NK-92 (cell line): Measurements from ENCODE around the gene LINS1.

Experiments used
- DNase-seq: peaks from one replicate; lab custom pipeline; 2025; ENCODE audit not compliant: unreplicated experiment; lab: John Stamatoyannopoulos, UW

The LINS1 gene

DNA sequence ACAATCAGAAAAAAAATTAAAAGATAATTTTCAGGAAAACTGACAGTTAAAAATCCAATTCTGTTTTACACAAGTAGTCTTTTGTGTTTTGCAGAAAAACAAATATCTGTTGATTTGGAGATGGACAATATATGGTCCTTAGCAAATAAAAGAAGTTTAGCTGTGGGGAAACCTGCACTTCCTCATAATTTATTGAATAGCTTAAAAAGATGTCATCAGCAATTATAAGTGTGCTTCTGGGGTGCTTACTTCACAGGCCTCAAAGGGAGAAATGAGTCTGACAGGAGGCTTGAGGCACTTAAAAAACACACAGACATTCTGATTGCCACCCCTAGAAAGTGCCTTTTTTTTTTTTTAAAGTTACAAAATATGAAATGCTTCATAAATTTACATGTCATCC, 41.7 kb downstream of the LINS1 start:
- no peak for DNase-seq

DNA sequence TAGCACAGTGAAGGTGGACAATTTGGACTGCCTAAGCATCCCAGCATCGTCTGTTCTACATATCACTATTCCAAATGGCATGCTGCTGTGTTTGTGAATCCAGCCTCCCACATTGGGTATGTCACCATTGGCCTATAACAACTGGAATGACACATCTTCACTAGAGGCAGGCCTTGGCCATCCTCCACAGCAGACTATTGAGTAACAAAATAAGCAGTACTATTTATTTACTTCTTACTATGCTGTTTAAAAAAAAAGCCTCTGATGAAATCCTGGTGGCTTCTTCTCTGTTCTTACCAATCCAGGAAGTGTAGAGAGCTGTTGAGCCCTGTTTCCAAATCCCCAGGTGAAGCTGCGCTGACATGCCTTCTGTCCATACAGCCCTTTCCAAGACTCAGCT, 42.7 kb downstream of the LINS1 start:
- no peak for DNase-seq

DNA sequence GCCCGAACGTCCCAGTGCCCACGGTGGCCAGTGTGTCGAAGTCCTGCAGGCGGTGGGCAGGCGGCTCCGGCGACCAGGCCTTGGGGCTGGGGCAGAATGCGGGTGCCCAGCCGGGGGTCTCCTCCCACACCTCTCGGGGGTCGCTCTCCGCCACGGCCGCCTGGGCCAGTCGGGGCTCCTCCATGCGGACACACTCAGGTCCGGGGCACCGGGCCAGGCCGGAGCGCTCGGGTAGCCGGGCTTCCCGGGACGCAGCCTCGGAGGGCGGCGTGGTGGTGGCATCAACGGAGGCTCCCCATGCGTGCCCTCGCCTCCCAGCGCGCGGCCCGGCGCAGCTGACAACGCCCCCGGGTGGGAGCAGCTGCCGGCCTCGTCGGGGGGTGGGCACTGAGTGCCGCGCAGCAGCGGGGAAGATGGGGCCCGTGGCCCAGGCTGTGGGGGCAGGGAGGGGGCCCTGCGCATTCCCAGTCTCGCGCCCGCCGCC, 43.2 kb downstream of the LINS1 start:
- no peak for DNase-seq

DNA sequence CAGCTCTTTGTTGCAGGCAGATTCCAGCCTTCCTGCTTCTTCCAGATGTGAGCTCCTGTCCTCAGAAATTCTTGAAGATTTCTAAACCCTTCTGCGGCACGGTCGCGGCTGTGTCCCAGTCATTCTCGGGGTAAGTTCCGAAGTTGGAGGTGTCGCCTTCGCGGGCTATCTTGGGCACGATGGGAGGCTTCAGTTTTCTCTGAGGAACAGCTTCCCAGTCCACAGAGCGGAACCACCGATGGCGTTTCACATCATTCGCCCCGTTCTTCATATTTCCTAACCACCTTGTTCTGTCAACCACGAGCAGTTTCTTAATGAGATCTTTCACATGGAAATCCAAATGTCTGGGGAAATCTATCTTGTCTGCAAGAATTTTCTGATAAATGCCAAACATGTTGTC, 48.5 kb downstream of the LINS1 start:
- DNase-seq = no peak

DNA sequence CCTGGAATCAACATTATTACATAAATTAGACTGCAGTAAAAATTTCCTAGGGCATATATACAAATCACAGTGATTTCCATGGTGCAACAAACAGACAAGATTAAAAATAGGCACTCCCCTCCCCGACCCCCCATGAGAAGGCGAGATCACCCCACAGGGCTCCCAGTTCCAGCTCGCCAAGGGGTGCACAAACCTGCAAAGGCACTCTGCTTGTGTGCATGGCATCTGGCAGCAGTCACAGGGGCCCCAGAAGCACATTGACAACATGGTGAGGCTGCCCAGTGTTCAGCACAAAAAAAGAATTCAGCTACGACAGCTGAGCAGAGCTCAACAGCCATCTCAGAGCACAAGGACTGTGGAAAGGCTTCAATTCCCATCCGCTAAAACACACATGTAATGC, 54.0 kb downstream of the LINS1 start:
- no peak for DNase-seq

DNA sequence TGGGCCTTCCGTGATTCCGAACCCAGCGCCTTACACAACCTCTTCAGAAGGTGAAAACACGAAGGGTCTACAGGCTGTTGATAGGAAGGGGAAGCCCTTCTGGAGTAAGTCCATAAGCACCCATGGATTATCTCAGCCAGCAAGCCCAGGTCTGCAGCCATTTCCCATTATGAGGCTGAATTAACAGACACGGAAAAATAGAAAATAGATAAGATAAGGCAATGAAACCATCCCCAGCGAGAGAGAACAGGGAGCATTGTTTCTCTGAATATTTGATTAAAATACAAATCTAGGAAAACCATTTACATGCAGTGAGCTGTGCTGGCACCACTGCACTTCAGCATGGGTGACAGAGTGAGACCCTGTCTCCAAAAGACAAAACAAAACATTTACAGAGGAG, 57.0 kb downstream of the LINS1 start:
- DNase-seq = no peak

DNA sequence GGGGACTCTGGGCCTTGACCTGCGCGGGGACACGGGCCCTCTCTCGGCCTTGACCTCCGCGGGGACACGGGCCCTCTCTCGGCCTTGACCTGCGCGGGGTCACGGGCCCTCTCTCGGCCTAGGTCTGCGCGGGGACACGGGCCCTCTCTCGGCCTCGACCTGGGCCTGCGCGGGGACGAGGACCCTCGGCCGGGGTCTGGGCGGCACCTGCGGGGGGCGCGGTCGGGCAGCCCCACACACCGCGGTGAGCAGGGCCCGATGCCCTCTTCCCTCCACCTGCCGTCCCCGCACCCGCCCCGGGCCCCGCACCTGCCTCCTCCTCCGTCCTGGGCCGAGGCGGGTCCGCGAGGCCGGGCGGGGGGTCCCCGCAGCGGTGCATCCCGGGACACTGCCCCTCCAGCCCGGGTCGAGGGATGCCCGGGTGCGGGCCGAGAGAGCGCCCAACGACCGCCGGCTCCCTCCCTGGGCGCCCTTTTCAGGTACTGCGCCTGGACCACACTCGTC, 57.6 kb downstream of the LINS1 start:
- no peak for DNase-seq

DNA sequence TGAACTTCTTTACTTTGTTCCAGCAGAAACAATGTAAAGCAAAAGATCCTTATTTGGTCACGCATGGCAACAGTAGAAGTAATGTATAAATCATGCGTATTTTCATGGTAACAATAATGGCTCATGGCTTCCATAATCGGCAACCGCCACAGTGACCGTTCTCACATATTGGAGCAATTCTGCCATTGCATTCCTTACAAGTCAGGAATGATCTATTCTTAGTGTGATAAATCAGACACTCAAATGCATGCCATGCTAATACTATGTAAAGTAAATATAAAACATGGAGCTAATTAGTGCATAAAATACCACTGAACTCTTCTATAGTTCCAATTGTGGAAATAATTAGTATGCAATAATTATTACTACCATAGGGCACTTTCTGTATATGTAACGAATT, 59.7 kb downstream of the LINS1 start:
- no peak for DNase-seq

DNA sequence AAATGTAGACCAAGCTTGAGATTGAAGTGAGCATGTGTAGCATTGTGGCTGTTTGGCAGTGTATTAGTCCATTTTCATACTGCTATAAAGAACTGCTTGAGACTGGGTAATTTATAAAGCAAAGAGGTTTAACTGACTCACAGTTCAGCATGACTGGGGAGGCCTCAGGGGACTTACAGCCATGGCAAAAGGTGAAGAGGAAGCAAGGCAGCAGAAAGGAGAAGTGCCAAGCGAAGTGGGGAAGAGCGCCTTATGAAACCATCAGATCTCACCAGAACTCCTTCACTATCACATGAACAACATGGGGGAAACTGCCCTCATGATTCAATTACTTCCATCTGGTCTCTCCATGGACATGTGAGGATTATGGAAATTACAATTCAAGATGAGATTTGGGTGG, 64.7 kb downstream of the LINS1 start:
- DNase-seq = no peak

DNA sequence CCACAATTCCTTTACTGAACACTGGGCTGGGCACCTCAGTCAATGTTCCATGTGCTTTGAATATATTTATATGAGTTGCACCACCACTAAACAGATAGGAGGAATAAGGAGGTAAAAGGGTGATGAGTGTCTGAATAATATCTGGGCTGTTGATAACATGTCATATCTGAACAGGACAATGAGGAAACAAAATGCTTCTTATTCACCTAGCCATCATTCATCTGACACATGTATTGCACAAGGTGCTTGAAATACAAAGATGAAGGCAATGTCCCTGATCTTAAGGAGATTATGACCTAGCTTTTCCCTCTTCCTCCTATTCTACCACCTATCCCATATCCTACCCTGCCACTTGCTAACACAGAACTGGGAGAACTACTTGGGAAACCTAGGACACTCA, 65.3 kb downstream of the LINS1 start:
- no peak for DNase-seq

DNA sequence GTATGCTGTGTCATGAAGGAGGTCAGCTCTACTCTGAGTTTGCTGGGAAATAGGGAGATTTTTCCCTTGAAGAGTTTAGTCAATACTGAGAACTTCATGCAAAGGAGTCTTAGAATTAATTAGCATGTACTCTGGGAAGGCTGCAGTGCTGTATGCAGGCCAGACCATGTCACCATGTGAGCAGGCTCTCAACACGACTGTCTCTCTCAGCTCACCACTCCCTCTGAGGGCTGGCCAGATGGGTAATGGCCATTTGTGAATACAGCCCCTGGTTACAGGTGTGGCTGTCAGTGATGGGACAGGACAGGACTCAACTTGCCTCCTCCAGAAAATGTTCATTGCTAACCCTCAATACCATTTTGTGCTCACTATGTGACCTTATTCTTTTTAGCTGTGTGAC, 68.1 kb downstream of the LINS1 start:
- DNase-seq = no peak

DNA sequence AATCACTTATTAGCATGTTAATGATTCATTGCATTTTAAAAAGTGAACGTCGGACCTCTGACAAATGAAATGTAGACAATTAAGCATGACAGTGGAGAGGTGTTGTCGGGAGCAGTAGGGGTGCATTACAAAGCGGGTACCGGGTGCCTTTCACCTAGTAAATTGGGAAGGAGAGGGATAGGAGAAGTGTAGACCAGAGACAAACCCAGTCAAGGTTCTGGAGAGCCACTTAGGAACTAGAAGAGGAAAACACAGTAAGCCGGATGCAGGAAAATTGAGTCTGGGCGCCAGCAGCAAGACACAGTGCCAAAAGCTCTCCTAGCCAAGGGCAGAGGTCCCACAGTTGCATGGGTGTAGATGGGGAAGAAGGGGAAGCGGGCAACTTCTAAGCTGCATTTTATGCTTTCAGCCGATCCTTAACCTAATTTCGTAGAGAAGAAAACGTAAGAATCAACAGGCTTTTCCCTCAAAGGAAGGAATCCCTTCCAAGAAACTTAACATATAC, 70.1 kb downstream of the LINS1 start:
- DNase-seq = no peak

DNA sequence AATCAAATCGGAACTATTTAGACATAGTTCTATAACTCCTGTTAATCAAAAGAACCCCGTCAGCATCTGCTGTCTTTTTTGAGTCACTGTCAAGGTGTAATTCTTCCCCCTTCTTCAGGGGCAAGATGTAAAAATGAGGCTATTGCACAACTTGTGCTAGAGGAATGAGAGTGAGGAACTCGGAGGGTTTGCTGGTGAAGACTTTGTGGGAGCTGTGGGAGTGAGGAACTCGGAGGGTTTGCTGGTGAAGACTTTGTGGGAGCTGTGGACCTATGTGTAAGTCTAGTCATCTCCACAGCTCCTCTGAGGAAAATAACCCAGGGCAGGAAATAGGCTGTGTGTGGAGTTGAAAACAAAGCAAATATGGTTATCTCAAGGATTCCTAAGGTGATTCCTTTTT, 70.8 kb downstream of the LINS1 start:
- DNase-seq = no peak

DNA sequence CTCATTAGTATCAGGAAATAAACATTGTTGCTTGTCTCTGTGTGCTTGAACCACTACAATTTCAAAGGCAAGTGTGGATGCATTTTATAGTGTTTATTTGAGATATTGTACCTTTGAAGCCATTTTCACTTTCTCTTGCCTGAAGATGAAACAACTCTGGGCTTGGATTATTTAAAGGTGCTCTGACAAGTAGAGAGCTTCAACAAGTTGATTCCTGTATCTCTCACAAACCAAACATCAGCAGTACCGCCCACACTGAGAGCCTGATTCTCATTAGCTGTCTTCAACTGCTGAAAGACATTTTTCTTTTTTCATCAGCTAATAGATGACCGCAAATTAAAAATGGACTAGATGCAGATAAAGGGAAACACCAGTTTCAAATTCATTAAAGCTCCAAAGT, 72.4 kb downstream of the LINS1 start:
- no peak for DNase-seq

DNA sequence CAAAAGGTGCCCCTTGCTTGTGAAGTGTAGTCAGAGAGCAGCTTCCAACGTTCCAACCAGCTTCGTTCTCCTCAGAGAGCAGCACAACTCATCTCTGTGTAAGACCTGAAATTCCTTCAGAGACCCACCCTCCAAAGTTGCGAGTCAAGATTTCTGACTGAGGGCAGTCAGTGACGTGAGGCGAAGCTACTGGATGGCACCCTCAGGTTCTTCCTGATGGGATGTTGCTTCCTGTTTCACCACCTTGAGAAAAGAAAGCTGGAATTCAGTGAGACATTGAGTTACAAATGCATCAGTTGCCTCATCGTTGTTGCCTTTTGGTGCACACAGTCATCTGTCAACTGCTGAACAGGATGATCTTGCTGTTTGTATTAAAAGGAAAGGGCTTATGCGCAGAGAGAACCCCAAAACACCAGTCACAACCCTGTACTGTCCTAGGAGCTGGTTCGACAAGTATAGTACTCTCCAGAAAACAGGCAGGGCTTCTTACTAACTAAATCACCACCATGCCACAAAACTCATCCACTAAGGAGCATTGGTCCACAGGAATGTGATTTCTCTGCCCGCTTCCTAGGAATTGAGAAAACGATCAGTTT, 73.1 kb downstream of the LINS1 start, which contains the start of gene CERS3:
TSS of gene CERS3 (minus strand) at position 118 of the 596 bp plus-strand sequence. CDS start 27,101 bp downstream, outside the sequence.
- DNase-seq = no peak

DNA sequence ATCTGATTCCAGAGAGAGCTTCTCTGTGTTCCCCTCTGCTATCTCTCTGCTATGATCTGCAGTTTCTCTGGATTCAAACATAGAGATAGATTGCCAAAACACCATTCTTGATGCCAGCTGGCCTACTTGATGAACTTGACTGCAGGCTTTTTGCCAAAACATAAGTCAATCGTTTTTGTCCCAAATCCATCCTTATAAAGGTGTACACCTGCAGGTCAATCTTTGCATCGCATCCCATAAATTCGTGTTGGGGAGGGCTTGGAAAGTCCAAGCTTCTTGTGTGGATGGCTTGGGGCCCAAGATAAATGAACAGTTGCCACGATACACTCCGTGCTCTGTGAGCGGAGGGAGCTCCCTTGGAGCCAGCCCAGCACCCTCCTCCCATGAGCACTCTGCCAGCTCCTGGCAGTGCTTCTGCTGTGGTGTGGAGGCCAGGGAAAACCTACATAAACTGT, 75.9 kb downstream of the LINS1 start:
- no peak for DNase-seq

DNA sequence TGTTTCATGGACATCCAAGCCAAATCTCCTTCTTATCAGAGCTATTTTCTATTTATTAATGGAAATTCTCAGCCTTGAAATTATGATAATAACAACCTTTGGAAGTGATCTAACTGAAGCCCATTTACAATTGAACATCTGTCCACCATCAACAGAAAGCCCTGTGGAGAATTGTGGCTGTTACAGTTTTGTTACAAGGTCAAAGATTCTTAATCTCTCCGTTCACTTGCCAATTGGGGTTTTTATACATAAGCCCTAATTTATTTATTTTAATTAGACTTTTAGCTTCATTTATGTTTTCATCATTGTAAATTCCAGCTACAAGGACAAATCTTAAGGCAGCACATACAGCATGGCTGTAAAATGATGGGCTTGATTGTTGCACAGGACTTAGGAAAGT, 76.5 kb downstream of the LINS1 start:
- no peak for DNase-seq

DNA sequence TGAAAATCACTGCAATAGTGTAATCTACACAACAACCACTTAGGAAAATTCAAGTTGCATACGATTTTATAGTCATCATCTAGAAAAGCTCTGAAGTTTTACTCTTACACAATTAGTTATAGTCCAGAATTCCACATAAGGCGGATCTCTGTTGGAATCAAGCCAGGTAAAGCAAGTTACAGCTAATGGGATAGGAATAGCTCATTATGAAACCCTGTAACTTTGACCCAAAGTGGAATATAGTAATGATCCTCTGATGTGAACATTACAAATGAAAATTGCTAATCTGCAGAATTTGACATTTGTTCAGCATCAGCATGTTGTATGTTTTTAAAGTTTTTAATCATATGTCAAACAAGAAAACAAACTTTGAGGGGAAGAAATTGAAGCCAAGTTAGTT, 77.7 kb downstream of the LINS1 start:
- no peak for DNase-seq

DNA sequence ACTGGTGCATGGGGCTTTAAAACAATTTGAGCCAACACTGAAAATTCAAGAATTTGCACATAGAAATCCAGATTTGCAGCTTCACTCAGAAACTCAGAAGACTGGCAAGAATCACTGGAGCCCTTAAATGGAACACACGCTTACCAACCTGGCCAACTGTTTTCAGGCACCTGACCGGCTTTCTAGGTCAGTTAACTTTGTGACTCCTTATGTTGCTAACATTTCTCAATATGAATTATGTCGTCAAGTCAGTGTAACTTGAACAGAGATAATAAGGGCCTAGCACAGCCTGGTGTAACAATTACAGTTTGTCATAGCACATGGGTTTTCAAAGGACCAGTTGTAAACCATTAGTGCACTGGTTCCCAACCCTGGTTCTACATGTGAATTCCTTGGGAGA, 80.1 kb downstream of the LINS1 start:
- DNase-seq = no peak

DNA sequence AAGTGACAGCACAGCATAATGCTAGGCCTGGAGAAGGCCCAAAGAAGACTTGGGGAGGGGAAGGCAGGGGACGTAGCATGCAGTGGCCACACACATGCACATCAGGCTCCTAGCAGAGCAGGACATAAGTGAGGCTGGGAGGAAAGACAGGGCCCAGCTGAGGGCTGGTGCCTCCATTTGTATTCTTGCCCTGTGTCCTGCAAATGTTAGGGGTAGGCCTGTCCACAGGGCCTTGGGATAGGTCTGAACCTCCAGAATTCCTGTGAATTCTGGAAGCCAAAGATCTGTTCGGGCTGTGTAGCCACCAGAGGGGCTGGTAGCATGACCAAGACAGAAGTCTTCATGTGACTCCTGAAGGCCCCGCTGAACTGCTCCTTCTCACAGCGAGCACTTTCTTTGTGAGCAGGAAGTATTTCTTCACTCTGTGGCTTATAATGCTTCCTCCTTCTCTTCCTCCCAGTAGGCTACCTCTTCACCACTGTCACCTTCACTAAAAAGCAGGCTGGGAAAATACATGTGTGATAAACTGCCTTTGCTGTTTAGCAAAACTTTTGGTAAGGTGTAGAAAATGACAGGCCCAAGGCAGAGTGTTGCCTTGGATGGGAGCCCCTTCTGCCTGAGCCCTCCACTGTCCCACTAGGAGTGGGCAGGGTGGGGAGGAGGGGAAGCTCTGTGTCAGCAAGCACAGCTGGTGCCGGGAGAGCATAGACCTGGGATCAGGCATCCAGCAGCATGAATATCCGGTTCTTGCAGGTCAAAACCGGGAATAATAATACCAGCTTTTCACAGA, 81.7 kb downstream of the LINS1 start:
- DNase-seq = no peak

DNA sequence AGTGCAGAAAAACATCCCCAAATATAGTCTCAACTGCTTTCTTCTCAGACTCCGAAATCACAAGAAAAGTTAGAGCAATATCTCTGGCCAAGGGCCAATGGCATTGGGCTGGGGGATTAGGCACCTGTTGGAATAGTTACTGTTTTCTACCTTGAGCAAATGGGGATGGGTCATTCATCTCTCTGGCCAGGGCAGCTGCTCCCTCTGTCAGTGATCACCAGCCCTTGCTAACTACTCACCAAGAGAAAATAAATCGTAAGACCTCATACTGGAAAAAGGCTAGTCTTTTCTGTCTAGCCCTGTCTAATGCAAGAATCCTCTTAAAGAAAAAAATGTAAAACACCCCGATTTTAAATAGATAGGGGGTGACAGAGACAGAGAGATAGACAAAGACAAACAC, 84.1 kb downstream of the LINS1 start:
- no peak for DNase-seq
